Stimulated activated CD4-positive, alpha-beta T cell treated with anti-CD3 and anti-CD28 coated beads, TNF-alpha, amount 100 ng/mL, for 24 hours (primary cell): ENCODE data around the gene RGL2.
"Not testable (repeated sequence)": the region's sequence is repeated elsewhere in the genome, so short reads cannot be mapped to it uniquely, and the experiment has no call there.

Source experiments
- DNase-seq, 3 experiments: peaks; one replicate each; pipeline ENCODE4 v3.0.0-alpha.2; 2020; ENCODE audit warnings: low read depth in 3 of 3

RGL2 gene

DNA sequence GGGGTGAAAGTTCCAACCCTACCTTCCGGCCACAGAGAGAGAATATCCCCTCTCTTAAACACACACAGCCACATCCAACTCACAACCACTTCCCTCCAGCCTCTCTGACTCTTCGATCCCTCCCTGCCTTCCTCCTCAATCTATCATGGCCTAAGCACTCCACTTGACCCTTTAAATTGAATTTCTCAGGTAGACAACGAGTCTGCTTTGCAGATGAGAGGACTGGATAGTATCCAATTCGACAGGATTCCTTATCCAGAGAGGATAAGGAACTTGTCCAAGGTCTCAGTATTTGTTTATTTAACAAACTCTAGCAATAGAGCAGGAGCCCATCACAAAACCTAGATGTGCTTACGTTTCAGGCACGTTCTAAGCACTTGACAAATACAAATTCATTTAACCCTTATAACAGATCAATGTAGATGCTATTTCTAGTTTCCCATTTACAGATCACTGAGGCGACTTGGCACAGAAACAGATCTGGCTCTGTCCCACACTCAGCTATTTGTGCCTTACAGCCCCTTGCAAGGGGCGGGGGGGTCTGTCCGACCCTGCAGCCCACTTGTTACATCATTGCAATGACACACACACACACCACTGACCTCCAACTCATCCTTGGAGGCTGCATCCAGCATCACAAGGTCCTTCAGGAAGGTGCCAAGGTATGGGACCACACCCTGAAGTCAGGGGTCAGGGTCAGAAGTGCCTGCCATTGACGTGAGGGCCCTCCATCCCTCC lies 4.5 kb downstream of the RGL2 start:
- DNase-seq: no peak

DNA sequence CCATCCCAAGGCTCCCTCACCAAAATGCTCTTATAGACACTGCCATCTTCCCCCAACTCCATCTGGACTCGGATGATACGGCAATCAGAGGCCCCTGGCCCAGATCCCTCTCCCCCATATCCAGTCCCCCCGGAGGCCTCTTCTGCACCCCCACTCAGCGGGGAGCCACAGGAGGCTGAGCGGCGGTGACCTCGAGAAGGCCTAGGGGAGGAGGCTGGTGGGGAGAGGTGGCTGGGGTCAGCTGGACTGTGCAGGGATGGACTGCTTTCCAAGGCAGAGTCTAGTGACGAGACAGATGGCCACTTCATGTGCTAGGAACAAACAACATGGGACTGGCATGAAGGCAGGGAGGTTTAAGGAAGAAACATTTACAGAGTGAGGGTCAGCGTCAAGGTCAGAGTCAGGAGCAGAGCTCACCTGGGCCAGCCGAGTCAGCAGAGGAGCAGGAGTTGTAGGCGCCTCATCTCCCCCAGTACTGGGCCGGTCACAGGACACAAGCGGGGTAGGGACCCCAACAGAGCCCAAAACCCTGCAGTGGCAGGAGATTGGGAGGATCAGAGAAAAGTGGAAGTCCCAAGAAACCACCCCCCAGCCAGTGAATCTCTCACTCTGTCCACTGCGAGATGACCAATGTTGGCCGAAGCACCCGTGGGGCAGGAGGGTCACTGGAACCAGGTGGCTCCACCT lies 5.6 kb downstream of the RGL2 start:
- no peak for DNase-seq

DNA sequence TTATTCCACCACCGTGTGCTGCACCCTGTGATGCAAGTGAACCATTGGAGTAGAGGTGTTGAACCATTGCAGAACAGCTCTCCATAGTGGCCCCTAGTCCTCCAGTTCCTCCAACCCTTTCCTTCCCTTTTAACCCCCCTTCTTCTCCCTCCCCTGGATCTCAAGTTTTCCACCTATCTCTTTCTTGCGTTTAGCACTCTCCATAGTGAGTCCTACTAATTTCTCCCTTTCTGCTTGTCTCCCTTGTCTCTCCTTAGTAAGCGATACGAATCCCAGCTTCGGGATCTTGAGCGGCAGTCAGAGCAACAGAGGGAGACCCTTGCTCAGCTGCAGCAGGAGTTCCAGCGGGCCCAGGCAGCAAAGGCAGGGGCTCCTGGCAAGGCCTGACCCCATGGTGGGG lies 8.3 kb downstream of the RGL2 start:
- DNase-seq: no peak

DNA sequence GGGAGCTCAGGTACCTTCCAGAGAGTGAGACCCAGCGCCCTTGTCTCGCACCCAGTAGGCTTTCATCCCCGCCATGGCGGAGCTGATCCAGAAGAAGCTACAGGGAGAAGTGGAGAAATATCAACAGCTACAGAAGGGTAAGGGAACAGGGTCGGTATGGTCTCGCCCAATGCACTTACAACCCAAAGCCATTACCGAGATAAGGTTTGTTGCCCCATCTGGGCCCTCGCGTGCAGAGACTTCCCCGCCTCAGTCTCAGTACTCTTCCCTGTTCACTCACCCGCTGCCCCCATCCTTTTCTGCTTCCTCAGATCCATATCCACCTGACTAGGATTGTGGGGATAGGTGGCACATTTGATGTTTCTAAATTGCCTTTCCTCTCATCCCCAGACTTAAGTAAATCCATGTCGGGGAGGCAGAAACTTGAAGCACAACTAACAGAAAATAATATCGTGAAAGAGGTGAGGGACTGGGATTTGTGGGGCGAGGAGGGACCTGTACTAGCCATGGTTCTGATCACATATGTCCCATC lies 8.9 kb downstream of the RGL2 start:
- DNase-seq: no peak

DNA sequence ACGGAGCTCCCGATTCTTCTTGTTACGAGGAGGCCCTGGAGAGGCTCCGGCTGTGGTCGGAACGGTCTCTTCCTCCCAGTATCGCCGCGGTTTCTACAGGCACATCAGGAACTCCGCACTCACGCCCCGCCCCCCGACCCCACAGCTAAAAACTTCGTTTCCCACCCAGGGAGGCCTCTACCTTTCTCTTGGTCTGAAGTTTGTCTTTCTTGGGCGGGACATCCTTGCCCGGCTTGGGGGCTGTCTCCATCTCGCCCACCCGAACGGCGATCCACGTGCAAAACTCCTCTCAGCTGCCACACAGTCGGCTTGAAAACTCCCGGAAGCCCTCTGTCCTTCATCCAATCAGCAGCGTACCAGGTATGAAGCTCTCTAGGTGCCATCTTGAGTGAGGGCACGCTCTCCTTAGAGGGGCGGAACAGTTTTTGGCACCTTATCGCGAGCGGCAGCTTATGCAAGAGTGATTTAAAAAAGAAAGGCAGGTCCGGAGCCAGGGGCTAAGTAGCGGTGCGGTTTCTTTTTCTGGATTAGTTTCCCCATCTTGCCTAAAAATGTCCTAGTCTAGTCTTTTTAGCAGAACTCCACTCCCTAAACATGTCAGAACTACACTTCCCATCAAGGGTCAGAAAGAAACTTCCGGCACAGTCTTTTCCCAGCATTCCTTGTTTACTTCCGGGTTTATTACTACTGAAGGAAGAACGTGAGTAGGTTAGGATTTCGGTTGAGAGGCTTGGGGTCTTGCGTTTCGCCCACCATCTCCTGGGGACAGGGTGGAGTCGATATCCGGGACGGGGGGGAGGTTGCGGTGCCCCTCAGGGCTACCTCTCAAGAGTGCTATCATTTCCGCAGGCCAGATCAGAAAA lies 9.6 kb downstream of the RGL2 start, which contains the start of the genes PFDN6 and WDR46:
Gene PFDN6 (plus strand): TSS at position 681 of the 863 bp plus-strand sequence. CDS start 256 bp downstream, outside the sequence.
Gene WDR46 (minus strand): TSS at position 319 of the 863 bp plus-strand sequence. CDS start 69 bp downstream, at position 250.
- peak; percentile 58 to 75 (median 69) for DNase-seq

DNA sequence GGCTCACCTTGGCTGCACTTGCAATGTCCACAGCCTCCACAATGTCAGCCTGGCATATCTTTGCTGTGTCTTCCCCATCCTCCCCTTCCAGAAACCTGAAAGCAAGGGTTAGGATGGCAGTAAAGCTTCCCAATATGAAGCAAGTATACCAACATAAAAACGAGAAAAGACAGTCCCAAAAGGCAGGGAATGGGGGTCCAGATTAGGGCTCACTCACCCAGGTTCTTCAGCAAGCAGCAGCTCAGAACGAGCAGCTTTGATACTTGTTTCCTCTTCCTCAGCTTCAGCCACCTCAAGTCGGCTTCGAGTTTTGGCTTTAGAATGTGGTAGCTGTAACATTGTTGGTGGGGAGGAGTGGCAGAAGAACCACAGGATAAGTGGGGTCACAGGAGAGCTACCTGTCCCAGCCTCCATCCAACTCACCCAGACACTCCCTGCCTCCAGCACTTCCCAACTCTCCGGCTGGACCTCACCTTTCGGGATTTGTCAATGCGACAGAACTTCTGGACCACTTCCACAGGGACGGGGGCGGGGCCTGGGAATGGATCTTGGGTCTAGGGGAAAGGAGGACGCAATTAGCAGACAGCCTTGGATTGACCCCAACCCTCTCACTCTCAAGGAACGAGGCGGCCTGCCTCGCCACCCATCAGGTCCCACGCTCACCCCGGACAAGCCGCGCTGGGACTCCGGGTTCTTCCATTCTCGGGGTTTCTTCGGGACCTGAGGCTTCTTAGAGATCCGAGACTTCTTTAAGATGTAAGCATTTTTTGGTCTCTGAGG lies 10.4 kb downstream of the RGL2 start:
- no peak for DNase-seq

DNA sequence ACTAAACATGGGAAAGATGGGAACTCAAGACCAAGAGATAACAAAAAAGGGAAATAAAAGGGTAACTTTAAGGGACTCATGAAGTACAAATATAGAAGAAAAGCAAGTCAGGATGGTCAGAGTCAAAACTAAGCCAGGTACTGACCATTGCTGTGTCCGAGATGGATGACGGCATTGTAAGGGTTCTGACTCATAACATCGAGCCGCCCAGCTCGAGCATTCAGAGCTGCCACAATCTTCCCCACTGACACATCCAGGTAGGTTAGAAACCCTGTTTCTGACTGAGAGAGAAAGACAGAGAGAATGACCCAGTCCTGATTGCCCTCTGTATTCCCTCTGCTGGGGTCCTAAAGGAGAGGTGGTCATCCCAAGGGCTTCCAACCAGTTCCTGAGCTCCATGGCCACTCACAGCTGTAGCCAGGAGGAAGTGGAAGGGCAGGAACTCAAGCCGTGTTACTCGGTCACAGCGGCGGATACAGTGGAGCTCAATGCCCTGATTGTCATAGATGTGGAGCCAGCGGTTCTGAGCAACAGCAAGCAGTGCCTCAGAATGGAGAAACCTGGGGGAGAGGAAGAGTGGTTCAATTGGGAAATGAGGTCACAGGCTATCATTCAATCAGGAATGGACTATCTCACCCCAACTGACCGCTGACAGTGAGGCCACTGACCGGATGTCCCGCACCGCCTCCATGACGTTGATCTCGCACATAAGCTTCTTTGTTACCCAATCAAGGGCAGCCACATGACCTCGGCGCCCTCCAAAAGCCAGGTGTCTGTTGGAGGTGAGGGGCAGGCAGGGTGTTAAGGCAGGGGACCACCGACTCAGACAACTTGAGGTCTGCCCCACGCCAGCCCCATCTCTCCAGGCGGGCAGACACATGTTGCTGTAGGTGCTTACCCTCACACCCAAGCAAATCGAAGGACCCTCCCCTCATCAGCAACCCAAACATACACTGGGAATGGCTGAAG lies 11.5 kb downstream of the RGL2 start:
- DNase-seq: no peak

DNA sequence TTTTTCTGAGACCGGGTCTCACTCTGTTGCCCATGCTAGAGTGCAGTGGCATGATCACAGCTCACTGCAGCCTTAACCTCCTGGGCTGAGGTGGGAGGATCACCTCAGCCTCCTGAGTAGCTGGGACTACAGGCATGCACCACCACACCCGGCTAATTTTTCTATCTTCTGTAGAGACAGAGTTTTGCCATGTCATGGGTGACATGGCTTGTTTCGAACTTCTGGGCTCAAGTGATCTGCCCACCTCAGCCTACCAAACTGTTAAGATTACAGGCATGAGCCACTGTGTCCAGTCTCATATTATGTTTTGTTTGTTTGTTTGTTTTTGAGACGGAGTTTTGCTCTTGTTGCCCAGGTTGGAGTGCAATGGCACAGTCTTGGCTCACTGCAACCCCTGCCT lies 13.5 kb downstream of the RGL2 start:
- DNase-seq: not testable (repeated sequence)

DNA sequence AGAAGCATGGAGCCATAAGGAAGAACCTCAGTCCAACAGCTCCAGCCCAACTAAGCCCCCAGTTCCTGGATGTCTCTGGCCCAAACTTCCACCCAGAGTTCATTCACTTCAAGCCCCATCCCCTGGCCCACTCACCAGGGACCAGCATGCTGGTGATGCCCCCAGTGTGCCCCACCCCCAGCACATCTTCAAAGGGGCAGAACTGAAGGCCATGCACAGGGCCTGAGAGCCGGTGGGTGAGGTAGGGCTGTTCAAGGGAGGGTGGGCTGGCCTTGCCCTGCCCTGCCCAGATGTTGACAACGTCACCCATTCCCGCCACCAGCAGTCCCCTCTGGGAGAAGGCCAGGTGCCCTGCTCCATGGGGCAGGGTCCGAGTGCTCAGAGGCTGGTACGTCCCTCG lies 18.2 kb downstream of the RGL2 start:
- DNase-seq: no peak

DNA sequence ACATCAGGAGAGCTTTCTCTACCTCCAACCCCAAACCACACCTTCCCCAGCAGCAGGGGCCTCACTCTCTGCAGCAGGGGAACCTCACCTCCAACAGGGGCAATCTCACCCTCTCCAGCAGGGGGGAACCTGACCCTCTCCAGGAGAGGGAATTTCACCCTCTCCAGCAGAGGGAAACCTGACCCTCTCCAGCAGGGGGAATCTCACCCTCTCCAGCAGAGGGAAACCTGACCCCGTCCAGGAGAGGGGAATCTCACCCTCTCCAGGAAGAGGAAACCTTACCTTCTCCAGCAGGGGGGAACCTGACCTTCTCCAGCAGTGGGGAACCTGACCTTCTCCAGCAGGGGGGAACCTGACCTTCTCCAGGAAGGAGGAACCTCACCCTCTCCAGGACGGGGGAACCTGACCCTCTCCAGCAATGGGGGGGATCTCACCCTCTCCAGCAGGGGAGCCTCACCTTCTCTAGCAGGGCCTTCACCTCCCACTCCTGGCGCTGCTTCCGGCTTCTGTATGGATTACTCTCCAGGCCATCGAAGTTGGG lies 18.7 kb downstream of the RGL2 start:
- no peak for DNase-seq

DNA sequence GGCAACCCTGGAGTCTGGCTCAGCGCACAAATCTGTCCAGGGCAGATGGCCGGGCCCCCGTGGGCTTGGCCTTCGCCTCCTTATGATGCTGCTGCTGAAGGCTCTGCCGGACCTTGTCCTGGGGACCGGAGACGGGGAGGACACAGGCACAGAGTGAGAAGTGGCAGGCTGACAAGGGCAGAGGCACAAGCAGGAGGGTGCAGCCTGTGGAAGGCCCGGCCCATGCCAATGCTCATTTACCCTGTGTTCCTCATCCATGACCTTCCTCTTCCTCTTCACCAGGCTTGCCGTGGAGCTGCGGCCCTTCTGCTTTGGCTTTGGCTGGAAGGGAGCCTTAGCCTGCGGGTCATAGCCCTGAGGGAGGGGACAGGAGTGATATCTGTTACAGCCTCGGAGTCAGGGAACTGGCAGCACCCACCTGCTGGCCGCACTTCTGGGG lies 19.5 kb downstream of the RGL2 start:
- DNase-seq: no peak

DNA sequence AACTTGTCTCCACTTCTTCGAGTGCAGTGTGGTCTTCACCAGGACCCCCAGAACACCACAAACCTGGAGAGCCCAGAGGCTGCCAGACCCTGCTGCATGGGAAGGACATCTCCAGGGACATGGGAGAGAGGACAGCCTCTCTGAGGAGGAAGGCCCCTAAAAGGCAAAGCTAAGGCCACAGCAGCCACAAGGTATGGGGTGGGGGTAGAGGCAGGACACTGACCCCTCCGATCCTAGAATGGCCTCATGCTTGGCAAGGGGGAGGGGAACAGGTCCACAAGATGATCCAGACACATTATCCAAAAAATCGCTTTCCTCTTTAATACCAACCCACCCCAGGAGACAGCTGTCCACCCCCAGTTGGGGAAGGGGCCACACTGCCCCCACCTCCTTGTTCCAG lies 19.9 kb downstream of the RGL2 start:
- no peak for DNase-seq

DNA sequence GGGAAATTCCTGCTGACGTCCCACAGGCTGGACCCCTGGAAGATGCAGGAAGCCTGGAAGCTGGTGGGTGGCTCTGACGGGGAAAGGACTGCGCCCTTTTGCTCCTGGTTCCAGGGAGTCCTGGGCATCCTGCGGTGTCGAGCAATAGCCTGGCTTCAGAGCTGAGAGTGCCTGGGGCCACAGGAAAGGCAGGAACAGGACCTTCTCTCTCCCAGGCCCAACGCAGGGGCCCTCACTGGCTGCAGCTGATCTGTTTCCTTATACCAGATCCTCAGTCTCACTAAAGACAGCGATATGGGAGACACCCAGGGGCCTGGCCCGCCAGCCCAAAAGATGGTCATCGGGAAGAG lies 20.4 kb downstream of the RGL2 start:
- DNase-seq: no peak

DNA sequence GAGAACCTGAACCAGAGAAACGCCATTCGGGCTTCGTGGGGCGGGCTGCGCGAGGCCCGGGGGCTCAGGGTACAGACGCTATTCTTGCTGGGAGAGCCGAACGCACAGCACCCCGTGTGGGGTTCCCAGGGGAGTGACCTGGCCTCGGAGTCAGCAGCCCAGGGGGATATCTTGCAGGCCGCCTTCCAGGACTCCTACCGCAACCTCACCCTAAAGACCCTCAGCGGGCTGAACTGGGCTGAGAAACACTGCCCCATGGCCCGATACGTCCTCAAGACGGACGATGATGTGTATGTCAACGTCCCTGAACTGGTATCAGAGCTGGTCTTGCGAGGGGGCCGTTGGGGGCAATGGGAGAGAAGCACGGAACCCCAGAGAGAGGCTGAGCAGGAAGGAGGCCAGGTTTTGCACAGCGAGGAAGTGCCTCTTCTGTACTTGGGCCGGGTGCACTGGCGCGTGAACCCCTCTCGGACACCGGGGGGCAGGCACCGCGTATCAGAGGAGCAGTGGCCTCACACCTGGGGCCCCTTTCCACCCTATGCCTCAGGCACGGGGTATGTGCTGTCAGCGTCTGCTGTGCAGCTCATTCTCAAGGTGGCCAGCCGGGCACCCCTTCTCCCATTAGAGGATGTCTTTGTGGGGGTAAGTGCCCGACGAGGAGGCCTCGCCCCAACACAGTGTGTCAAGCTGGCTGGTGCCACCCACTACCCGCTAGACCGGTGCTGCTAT lies 20.9 kb downstream of the RGL2 start:
- DNase-seq: peak in 1 of 3 experiments; percentile 29

DNA sequence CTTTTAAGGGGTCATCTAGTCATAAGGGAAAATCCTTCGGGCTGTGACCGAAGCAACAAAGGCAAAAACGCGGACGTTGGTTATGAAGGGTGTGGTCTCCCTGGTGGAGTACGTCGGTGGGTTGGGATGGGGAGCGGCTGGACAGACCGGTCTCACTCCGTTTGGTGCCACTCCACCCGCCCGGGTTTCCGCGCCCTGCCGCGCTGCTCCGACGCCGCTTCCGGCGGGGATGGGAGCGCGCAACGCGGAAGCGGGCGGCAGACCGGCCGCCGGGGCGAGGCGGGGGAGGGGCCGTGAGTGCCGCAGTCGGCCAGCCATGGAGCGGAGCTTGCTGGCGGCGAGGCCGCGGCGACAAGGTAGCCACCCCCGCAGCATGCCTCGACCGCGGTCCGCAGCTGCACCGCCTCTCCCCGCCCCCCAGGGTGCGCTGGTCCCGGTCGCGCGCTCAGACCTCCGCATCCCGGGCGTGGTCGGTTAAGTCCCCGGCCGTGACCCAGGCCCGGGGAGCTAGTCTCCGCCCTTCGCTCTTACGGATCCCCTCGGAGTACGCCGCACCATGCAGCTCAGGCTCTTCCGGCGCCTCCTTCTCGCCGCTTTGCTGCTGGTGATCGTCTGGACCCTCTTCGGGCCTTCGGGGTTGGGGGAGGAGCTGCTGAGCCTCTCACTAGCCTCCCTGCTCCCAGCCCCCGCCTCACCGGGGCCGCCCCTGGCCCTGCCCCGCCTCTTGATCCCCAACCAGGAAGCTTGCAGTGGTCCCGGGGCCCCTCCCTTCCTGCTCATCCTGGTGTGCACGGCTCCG lies 21.7 kb downstream of the RGL2 start, which contains the start of gene B3GALT4:
Gene B3GALT4 (plus strand): TSS at position 260 of the 799 bp plus-strand sequence. CDS start 297 bp downstream, at position 557.
- DNase-seq: peak; percentile 48 to 85 (median 68)

DNA sequence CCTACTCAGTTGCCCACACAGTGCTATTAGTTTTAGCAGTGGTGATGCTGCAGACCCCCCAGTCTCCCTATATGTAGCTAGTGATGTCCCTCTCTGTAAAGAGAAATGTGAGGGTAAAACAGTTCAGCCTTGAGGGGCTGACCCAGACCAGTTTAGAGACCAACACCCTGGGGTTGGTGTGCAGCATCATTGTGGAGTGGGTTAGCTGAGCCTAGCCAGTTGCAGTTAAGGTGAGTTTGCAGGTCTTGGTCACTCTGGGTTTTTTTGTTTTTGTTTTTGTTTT lies 22.2 kb downstream of the RGL2 start:
- no peak for DNase-seq

DNA sequence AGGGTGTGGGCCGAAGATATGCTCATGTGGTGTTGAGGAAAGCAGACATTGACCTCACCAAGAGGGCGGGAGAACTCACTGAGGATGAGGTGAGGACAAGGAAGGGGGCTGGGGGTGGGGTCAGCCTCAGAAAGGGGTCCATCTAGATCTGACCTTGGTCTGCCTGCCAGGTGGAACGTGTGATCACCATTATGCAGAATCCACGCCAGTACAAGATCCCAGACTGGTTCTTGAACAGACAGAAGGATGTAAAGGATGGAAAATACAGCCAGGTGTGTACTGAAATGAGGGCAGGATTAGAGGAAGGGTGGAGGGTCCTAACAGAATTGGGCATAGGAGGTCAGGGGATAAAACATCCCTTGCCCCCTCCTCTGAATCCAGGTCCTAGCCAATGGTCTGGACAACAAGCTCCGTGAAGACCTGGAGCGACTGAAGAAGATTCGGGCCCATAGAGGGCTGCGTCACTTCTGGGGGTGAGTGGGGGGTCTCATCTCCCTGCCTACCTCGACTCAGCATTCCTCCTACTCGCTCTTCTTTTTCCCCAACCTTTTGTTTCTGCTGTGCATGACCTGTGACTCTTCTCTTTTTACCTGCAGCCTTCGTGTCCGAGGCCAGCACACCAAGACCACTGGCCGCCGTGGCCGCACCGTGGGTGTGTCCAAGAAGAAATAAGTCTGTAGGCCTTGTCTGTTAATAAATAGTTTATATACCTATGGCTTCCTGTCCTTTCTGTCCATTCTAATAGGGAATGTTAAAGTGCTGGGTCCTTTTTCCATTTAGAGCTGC lies 22.8 kb downstream of the RGL2 start:
- DNase-seq: not testable (repeated sequence)
